Sigmoid colon (tissue), 7 donors: ENCODE data around the gene SH3GL2. TPM values are rescaled to one million over a fixed set of nuclear protein-coding genes. Genes with fewer than 3 reads are reported as not detected.

ENCODE experiments used
- DNase-seq: peaks from one replicate; pipeline ENCODE4 v3.0.0-alpha.2; 2019
- H3K27ac ChIP-seq, 4 donors: fragments of 200-600 bp; sonication (generic); one replicate each; pipeline ENCODE4 v1.5.1; 2016 to 2019; ENCODE audit warnings: mild to moderate bottlenecking in 1 of 4
- H3K27me3 ChIP-seq, 3 donors: fragments of 200-600 bp; sonication (generic); one replicate each; pipeline ENCODE4 v1.5.1; 2019; ENCODE audit warnings: mild to moderate bottlenecking in 1 of 3
- H3K36me3 ChIP-seq, 4 donors: fragments of 200-600 bp; sonication (generic); one replicate each; pipeline ENCODE4 v1.5.1; 2016 to 2019
- H3K4me1 ChIP-seq, 4 donors: fragments of 200-600 bp; sonication (generic); one replicate each; pipeline ENCODE4 v1.5.1; 2017 to 2019
- H3K4me3 ChIP-seq, 4 donors: fragments of 200-600 bp; sonication (generic); one replicate each; pipeline ENCODE4 v1.5.1; 2017 to 2019; ENCODE audit warnings: mild to moderate bottlenecking in 2 of 4, moderate library complexity in 1 of 4
- H3K9me3 ChIP-seq, 4 donors: fragments of 200-600 bp in 3 of 4; sonication (generic) in 3 of 4; one replicate each; pipeline versions ENCODE4 v1.5.1 to v1.6.1; 2013 to 2019
- CTCF ChIP-seq, 4 experiments: fragments of 450-650 bp in 3 of 4; fragments of 200-600 bp in 1 of 4; IDR thresholded peaks; one replicate each; pipeline ENCODE4 v1.5.1; 2016 to 2019; ENCODE audit warnings: antibody characterized with exemption in 4 of 4, mild to moderate bottlenecking in 3 of 4, moderate library complexity in 2 of 4
- EP300 ChIP-seq, 4 donors: sonication (generic); formaldehyde crosslinking; IDR thresholded peaks; one replicate each; pipeline ENCODE4 v1.6.1; 2017; ENCODE audit warnings: antibody characterized with exemption in 4 of 4
- POLR2A ChIP-seq, 2 donors: fragments of 450-650 bp; IDR thresholded peaks; one replicate each; pipeline ENCODE4 v1.6.1; 2016; ENCODE audit warnings: antibody characterized with exemption in 2 of 2, mild to moderate bottlenecking in 2 of 2, moderate library complexity in 2 of 2
- POLR2AphosphoS5 ChIP-seq, 4 donors: sonication (generic); formaldehyde crosslinking; IDR thresholded peaks; one replicate each; pipeline ENCODE4 v1.6.1; 2017; ENCODE audit warnings: antibody characterized with exemption in 4 of 4
- WGBS, 2 donors: extraction: QIAGEN DNeasy Blood & Tissue Kit; methylation state at CpG; one replicate each; pipeline ENCODE4 v1.1.7; 2013; 5-methylcytosine and 5-hydroxymethylcytosine counted together
- intact Hi-C: fragments of 100-400 bp; cut with DNase I; formaldehyde crosslinking; loops from one replicate; pipeline ENCODE4 v1.15.1; 2023
- polyA plus RNA-seq, 3 donors: library from polyadenylated mRNA; stranded (reverse); fragments of 200-250 nt; gene quantifications; one replicate each; pipeline ENCODE4 v1.2.3, GENCODE V29; 2013
- total RNA-seq, 4 donors: library from RNA; depleted of rRNA; stranded (reverse); fragments of >200 nt; gene quantifications; one replicate each; pipeline ENCODE4 v1.1.0, GENCODE V29; 2016
- donor health status: healthy with polysubstance abuse.
- donor health status: Bipolar disorder and iron deficiency.
- donor health status: healthy.

The SH3GL2 gene
- total and polyA plus RNA-seq, 7 donors = 0.23 to 0.82 (median 0.68) TPM

- intact Hi-C loops = no loop called here
- H3K4me3 ChIP-seq = no peak overlapping the region
- TF ChIP-seq POLR2AphosphoS5 (IDR thresholded peaks at IDR 0.05) (no peak), POLR2A (IDR thresholded peaks at IDR 0.05) (no peak), EP300 (IDR thresholded peaks at IDR 0.05) (no peak), CTCF (IDR thresholded peaks at IDR 0.05) (no peak)
- no peaks in the 10 kb centered on the region for H3K27me3 ChIP-seq
- no peak for DNase-seq
- no peak overlapping the region for H3K27ac ChIP-seq
- no peaks in the 10 kb centered on the region for H3K36me3 ChIP-seq
- H3K9me3 ChIP-seq = no peaks in the 10 kb centered on the region
- no peaks in the 10 kb centered on the region for H3K4me1 ChIP-seq
- 23 to 69% methylated on average over 1 of the region's 1 CpG for WGBS, 2 donors
Observed at GRCh38 chr9:17719053-17719452, 140.2 kb downstream of the SH3GL2 start.

- intact Hi-C loops = no loop called here
- no peak for DNase-seq
- Histone ChIP-seq H3K27ac (no peak overlapping the region), H3K4me1 (no peaks in the 10 kb centered on the region), H3K4me3 (no peak overlapping the region), H3K36me3 (no peaks in the 10 kb centered on the region), H3K27me3 (no peaks in the 10 kb centered on the region), H3K9me3 (no peaks in the 10 kb centered on the region)
- WGBS, 2 donors = 78 to 93% methylated on average over 3 of the region's 3 CpGs
- TF ChIP-seq CTCF (IDR thresholded peaks at IDR 0.05) (no peak), POLR2A (IDR thresholded peaks at IDR 0.05) (no peak), POLR2AphosphoS5 (IDR thresholded peaks at IDR 0.05) (no peak), EP300 (IDR thresholded peaks at IDR 0.05) (no peak)
Observed at GRCh38 chr9:17721954-17722353, 143.1 kb downstream of the SH3GL2 start.

GRCh38 chr9:17723656-17724055 lies 144.8 kb downstream of the SH3GL2 start:
- Histone ChIP-seq H3K9me3 (no peaks in the 10 kb centered on the region), H3K4me3 (no peak overlapping the region), H3K27me3 (no peaks in the 10 kb centered on the region), H3K4me1 (no peaks in the 10 kb centered on the region), H3K36me3 (no peaks in the 10 kb centered on the region), H3K27ac (no peak overlapping the region)
- TF ChIP-seq CTCF (IDR thresholded peaks at IDR 0.05) (no peak), POLR2A (IDR thresholded peaks at IDR 0.05) (no peak)
- intact Hi-C loops = no loop called here
- 72 to 77% methylated on average over 2 of the region's 2 CpGs for WGBS, 2 donors
- no peak for DNase-seq

- DNase-seq = no peak
- TF ChIP-seq CTCF (IDR thresholded peaks at IDR 0.05) (no peak), POLR2A (IDR thresholded peaks at IDR 0.05) (no peak), EP300 (IDR thresholded peaks at IDR 0.05) (no peak), POLR2AphosphoS5 (IDR thresholded peaks at IDR 0.05) (no peak)
- Histone ChIP-seq H3K4me1 (no peaks in the 10 kb centered on the region), H3K27me3 (no peaks in the 10 kb centered on the region), H3K4me3 (no peak overlapping the region), H3K9me3 (peaks cover 0 to 2% (median 0%) of the 10 kb centered on the region in 4 donors), H3K36me3 (no peaks in the 10 kb centered on the region), H3K27ac (no peak overlapping the region)
- WGBS, 2 donors = 78 to 82% methylated on average over 4 of the region's 4 CpGs
- intact Hi-C loops = no loop called here
Observed at GRCh38 chr9:17725399-17726010, 146.6 kb downstream of the SH3GL2 start.

GRCh38 chr9:17726298-17726697 lies 147.4 kb downstream of the SH3GL2 start:
- Histone ChIP-seq H3K27me3 (no peaks in the 10 kb centered on the region), H3K9me3 (peaks cover 0 to 2% (median 0%) of the 10 kb centered on the region in 4 donors), H3K4me3 (no peak overlapping the region), H3K27ac (no peak overlapping the region), H3K4me1 (no peaks in the 10 kb centered on the region), H3K36me3 (no peaks in the 10 kb centered on the region)
- intact Hi-C loops = no loop called here
- WGBS, 2 donors = 67 to 77% methylated on average over 5 of the region's 5 CpGs
- TF ChIP-seq POLR2AphosphoS5 (IDR thresholded peaks at IDR 0.05) = no peak
- no peak for DNase-seq
